GM04503 (cell line): ENCODE data around the gene FOSL1.

Experiments used
- DNase-seq: peaks from one replicate; pipeline ENCODE4 v3.0.0-alpha.2; 2012; ENCODE audit warnings: low read depth

FOSL1 gene

DNA sequence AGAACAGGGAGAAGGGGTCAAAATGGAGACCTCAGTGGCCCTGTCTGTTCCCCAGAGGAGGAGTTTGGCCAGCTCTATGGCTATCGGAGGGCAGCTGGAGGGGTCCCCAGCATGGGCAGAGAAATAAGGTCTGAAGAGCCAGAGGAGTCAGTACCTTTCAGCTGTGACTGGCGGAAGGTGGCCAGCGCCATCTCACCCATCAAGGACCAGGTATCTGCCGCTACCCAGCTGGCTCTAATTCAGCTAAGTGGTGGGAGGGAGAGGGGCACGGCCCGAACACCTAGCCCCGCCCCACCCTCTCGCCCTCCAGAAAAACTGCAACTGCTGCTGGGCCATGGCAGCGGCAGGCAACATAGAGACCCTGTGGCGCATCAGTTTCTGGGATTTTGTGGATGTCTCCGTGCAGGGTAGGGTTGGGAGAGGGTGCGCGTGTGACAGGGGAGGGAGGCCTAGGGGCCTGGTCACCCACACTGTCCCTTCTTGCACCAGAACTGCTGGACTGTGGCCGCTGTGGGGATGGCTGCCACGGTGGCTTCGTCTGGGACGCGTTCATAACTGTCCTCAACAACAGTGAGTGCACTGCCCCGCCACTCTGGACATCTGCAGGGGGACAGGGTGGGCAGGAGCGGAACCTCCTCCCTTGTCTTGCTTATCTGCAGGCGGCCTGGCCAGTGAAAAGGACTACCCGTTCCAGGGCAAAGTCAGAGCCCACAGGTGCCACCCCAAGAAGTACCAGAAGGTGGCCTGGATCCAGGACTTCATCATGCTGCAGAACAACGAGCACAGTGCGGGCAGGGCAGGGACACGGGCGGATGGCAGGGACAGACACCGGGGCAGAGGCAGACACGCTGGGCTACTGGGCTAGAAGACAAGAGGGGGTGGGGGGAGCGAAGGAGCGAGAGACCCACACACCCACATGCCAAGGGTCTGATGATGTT lies 17.8 kb downstream of the FOSL1 start:
- no peak for DNase-seq

DNA sequence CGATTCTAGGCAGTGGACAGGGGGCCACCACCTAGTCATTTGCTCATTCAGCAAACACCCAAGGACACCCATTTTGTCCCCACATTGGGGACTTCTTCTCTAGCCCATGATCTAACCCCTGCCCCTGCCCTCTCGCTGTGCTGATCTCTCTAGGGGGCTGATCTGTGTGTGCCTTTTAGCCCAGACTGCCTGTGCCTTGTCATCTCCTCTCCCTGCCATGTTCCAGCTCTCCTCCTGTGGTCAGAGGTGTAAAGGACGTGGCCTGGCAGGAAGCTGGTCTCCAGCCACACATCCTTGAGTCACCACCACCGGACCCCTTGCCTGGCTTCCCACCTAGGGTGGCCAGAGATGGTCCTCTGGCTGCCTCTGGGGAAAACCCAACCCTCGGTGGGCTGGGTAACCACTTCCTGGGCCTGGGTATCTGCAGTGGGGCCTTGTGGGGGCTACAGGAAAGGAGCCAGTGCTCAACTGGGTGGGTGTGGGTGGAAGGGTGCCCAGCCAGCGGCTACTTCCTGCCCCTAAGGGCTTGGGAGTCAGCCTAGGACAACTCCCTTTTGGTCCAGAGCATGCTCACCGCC lies 19.3 kb downstream of the FOSL1 start:
- no peak for DNase-seq

DNA sequence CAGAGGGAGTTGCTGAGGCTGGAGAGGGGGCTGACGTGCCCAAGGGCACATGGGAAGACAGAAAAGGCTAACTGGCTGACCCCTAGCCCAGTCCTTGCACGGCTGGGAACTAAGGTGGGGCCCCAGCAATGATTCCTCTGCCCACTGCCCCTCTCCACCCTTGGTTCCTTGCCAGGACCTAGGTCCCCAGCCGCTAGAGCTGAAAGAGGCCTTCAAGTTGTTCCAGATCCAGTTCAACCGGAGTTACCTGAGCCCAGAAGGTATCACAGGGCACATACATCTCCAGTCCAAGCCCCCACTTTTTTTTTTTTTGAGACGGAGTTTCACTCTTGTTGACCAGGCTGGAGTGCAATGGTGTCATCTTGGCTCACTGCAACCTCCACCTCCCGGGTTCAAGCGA lies 20.2 kb downstream of the FOSL1 start:
- no peak for DNase-seq

DNA sequence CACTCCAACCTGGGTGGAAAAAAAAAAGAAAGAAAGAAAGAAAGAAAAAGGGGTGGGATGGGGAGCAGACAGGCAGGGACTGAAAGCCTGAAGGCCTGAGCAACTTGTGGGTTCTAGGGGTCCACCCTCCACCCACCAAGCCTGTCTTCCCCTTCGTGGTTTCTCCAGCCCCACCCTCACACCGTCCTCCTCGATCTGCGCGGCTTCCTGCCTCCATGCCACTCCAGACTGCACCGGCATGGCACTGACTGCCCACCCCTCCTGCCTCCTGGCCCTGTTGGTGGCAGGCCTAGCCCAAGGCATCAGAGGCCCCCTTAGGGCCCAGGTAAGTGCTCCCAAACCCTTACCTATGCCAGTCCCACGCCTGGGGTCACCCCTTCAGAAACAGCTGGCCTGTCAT lies 20.6 kb downstream of the FOSL1 start, which contains the start of gene CTSW:
Gene CTSW (plus strand): TSS at position 221 of the 400 bp plus-strand sequence. CDS start 18 bp downstream, at position 239.
- no peak for DNase-seq

DNA sequence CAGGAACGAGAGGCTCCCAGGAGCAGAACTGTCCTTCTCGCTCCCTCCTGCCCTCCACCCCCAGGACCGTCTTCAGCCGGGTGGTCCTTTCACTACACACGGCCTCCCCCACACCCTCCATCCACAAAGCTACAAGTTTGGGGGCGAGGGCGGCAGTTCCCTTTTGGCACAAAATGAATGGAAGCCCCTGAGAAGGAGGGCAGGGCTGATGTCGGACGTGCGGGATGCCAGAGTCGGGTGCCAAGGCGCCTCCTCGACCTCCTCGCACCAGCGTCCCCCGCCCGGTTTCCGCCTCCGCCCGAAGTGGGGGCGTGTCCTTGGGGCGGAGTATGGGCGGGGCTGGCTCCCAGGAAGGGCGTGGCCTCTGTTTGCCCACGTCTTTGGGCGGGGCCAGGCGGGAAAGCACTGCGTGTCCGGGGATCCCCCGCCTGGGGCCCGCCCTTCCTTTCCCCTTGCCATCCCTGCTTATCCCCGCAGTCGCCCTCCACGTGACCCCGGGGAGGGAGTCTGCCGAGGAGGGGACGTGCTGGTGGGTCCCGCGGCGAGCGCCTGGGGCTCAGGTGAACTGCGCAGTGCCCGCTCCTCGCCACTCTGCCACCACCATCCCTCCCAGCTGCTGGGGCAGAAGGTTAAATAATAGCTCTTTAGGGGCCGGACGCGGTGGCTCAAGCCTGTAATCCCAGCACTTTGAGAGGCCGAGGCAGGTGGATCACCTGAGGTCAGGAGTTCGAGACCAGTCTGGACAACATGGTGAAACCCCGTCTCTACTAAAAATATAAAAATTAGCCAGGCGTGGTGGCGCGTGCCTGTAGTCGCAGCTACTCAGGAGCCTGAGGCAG lies 26.7 kb downstream of the FOSL1 start:
- DNase-seq = no peak

DNA sequence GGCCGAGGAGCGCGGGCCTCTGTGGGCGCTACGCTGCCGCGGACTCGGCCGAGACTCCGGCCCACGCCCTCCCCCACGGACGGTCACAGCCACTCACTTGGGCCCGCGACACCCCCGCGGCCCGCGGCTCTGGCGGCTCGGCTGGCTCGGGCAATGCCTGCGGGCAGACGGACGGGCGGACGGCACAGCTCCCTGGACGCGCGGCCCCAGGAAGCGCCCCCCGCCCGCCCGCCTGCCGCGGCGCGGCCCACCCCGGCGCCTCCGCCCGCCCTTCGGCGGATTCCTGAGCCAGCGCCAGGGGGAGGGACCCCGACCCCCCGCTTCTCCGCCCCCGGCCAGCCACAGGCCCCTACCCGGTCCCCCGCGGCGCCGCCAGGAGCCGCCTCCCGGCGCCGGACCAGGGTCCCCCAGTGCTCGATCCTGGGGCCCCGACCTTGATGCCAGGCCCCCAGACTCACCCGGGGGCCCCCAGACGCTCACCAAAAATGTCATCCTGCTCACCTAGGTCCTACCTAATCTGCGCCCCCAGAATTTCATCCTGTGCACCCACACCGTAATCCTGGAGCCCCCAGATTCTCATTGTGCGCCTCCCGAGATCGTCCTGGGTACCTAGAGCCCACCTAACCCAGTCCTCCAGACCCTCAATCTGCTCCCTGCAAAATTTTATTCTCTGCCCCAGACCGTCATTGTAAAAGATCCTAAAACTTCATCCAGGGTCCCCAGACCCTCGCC lies 27.4 kb downstream of the FOSL1 start, which contains the start of gene EFEMP2:
Gene EFEMP2 (minus strand): TSS at position 215 of the 732 bp plus-strand sequence. CDS start 446 bp downstream, outside the sequence.
- no peak for DNase-seq

DNA sequence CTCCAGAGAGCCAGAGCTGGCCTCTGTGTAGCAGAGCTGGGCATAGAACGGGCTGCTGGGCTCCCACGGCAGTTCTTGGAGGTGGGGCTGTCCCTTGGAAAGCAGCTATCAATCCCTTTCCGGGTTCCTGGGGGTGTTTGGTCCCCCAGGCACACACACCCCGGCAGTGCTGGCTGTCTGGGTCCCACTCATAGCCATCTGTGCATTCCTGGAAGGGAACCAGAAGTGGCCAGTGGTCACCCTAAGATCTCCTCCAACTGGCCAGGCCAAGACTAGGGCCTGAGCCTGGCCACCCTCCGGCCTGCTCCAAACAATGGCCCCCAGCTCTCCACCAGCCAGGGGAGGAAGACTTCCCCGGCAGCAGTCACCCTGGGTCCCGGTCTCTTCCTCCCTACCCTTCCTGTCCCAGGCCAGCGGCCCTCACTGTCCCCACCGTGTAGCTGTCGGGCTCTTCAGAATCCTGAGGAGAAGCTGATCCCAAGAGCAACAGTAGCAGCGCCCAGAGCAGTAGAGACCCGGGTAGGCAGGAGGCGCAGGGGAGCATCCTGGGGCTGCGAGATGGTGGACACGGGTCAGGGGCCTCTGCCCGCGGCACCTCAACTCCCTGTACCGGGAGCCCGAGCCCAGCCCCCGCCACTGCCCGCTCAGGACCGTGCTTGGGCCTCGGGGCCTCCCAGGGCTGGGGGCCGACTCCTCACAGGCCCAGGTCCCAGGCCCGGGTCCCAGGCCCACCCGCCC lies 28.2 kb downstream of the FOSL1 start:
- DNase-seq = no peak

DNA sequence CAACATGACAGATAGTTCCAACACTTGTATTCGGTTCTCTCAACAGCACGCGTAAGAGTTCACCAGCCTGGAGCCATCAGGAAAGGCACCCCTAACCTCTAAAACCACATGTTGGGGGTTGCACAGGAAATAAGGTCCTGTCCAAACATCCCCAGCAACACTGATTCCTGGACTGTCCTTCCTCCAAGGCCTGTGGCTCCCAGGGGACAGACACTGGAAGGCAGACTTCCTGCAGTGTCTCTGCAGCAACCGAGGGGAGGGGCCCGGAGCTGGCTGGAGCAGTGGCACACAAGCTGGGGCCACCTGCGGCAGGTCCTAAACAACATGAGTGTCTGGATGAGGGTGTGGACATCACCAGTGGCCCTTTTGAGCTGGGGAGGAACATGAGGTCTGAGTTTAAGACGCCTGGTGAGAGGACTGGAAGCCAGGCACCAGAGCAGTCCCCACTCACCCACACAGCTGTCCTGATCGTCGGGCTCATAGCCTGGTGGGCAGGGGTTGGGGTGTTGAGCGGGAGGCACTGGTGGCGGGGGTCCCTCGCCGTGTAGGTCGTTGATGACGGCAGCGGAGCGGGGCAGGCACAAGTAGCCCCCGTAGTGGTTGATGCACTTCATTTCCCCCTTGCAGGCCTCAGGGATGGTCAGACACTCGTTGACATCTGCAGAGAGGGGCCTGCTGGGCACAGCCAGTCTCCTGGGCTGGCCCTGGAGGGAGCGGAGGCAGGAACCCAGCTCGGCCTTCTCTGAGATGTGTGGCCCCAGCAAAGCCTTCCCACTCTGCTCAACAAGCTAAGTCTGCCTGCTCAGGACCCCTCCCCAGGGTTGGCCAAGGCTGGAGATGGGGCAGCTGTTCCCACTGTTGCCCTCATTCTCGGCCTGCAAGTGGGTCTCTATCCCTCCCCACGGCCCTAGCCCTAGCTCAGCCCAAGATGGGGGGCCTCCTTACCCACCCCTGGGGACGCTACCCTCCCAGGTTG lies 29.2 kb downstream of the FOSL1 start:
- no peak for DNase-seq

DNA sequence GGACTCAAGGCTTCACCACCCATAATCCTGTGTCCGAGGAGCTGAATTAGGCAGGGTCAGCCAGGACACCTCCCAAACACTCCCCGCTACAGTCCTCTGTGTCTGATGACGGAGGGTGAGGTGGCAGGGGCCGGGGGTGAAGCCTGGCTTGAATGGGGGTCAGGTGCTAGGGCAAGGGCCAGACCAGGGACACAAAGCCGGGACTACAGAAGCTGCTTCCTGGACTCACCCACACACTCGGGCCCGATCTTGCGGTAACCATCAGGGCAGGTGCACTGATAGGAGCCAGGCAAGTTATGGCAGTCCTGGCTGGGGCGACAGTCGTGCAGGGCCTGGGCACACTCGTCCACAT lies 29.9 kb downstream of the FOSL1 start:
- DNase-seq = no peak

DNA sequence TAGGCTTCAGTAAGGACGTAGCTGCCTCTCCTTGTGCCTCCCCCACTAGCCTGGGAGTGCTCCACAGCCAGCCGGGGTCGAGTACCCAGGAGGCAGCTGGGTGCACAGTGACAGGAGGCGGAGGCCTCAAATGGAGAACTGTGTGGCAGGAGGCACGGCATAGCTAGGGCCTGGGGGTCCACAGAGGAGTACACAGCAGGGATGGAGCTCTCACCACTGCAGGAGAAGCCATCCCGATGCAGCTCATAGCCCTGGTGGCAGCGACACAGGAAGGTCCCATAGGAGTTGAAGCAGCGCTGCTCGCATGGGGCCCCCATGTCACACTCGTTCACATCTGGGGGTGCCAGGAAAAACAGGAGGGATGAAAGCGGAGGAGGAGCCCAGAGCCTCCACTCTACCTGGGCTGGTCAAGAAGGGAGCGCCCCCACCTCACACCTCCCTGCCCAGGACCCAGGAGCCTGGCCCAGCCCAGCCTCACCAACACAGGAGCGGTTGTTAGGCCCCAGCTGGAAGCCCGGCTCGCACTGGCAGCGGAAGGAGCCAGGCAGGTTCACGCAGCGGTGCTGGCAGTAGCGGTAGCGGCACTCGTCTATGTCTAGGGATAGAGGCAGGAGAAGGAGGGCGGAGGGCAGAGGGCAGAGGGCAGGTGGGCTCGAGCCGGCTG lies 30.4 kb downstream of the FOSL1 start:
- no peak for DNase-seq

DNA sequence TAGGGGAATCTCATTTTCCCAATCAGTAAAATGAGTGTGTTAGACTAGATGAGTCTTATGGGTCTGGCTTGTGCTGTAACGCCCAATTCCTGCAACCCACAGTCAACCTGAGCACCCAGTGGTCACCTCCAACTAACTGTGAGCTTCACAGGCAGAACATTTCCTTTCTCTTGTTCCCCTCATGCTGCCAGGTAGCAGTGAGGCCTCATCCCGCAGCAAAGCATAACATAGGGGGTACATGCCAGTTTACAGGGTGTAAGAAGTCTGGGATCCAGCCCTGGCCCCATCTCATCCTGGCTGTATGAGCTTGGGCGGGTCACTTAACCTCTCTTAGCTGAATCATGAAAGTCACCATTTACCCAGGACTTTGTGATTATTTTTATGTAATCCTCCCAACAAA lies 31.3 kb downstream of the FOSL1 start:
- DNase-seq = no peak

DNA sequence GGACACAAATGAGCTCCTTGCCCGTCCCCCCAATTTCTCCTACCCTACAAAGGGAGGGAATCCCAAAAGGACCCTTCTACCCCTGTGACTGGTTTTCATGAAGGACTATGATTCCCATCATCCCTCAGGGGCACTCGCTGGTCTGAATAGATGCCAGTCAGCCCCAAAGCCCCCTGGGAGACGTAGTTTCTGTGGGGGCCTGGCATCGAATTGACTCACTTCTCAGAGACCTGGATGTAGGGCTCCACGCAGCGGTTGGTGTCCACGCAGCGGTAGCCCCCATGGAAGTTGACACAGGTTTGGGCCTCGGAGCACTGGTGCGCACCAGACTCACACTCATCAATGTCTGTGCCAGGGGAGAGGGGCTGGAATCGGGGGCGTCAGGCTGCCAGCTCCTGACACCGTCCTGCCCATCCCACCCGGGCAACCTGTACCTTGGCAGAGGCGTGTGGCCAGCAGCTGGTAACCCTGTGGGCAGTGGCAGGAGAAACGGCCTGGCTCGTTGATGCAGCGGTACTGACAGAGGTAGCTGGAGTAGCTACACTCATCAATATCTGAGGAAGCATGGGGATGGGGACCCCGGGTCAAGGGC lies 32.0 kb downstream of the FOSL1 start:
- DNase-seq = no peak

DNA sequence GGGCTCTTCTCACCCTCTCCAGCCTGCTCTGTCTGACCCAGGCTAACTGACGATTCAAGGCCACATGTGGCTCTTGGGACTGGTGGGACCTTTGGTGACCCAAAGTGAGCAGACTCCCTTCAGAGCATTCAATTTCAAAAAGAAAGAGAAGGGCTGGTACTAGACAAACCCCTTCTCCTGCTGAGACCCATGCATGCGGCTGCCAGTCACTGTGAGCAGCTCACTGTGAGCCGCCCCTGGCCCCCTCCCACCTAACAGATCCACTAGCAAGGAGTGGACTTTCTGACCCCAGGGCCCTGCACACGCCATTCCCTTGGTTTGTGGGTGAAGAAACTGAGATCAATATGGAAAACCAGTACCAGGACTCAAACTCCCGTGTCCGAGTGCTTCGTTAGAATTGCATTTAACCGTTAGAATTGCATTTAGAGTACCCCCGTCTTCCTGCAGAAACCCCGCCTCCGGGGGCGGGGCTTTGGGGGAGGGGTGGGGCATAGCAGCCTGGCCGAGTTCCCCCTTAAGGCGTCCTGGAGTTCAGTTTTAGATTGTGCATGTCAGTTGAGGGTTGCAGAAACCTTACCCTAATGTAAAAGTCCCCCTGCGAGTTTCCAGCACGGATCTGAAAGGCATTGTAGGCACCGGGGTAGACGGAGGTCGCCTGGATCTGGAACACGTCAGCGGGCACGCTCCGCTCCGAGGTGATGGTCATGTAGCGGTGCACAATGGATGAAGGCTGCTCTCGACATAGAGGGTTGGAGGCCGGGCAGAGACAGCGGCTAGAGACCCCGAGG lies 32.7 kb downstream of the FOSL1 start:
- DNase-seq = no peak

DNA sequence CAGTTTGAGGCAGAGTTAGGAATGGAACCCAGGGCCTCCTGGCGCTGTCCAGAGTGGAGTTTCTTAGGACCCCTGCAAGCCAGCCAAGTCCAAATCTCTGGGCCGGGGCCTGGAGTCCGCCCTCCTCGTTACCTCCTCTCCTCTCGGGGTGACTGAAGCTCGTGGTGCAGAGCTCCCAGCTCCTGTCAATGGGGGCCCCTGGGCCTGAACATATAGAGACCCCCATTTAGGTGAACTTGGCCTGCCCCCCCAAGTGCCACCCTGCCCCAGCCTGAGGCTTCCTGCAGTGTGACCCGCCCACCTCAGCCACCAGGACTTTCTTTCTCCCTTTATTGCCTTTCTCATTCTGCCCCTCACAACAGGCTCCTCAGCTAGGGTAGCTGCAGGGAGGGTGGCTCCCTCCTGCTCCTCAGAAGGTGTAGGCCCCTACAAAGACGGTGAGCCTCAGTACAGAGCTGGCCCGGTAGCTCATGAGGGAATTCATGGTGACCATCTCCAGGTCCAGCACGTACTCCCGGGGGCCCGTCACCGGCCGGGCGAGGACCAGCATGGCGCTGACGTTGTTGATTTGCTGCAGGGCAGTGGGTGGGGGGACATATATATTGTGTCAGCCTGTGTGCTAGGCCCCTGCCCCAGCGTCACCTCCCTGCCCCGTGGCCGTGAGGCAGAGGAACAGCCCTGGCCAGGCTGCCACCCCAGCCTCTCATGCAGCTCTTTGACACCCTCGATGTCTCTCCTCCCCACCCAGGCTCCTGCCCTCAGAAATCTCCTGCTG lies 33.5 kb downstream of the FOSL1 start:
- no peak for DNase-seq

DNA sequence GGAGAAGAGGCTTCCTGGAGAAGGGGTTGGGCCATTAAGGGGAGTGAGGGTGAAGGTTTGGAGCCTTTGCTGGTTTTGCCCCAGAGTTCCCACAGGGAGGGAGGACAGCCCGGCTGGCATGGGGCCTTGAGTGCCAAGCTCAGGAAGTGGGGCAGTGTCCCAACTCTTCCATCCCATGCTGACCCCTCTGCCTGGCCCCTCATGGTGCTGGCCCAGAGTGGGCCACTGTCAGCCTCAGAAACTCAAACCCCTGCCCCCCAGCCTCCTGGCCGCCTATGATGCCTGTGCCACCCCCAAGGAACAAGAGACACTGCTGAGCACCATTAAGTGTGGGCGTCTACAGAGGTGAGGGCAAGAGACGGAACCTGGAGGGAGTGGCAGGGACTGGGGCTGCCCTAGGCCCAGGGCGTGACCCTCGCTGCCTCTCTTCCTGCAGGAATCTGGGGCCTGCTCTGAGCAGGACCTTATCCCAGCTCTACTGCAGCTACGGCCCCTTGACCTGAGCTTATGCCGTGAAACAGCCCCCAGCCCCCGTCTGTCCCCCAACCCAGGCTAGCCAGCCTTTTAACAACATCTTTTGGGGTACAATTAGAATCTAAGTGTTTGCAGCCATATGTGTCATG lies 34.5 kb downstream of the FOSL1 start:
- DNase-seq = no peak

DNA sequence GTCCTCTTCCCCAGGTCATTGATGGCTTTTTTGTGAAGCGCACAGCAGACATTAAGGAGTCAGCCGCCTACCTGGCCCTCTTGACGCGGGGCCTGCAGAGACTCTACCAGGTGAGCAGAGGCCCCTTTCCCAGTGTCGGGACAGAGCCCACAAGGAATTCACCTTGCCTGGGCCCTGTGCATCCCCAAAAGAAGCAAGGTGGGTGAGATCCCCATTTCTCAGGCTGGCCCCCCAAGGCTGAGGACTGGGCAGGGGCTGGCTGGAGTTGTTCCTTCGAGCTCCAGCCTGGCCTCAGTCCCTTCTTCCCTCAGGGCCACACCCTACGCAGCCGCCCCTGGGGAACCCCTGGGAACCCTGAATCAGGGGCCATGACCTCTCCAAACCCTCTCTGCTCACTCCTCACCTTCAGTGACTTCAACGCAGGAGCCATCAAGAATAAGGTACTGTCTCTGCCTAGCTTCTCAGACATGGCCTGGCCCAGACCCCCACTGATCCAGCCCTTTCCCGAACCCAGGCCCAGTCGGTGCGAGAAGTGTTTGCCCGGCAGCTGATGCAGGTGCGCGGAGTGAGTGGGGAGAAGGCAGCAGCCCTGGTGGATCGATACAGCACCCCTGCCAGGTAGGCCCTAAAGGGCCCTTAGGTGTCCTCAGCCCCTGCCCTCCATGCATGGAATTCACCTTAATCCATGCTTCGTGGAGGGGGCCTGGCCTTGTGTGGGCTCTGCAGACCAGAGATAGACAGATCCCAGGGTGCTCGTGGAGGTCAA lies 35.3 kb downstream of the FOSL1 start:
- no peak for DNase-seq
